Measurements from ENCODE around the gene ZBTB5. TPM values are rescaled to one million over a fixed set of nuclear protein-coding genes. Genes with fewer than 3 reads are reported as not detected.
"Not testable (repeated sequence)": the region's sequence is repeated elsewhere in the genome, so short reads cannot be mapped to it uniquely, and the experiment has no call there.

ZBTB5 gene
- total RNA-seq, 1 experiment from 2014 or later, result 17.2 TPM

- H3K27ac ChIP-seq (ENCODE audit: low read depth, low read length, poor library complexity, severe bottlenecking), result no peak overlapping the region
- no peaks in the 10 kb centered on the region for H3K9me3 ChIP-seq (ENCODE audit: low read depth, low read length, poor library complexity, severe bottlenecking)
- POLR2A ChIA-PET (ENCODE audit: low non-redundant PET), result no interaction called here
- no peak for DNase-seq (ENCODE audit: low spot score)
- no peak overlapping the region for H3K4me3 ChIP-seq (ENCODE audit: low read depth, low read length, poor library complexity, severe bottlenecking)
- H3K36me3 ChIP-seq (ENCODE audit: insufficient read depth, low read length, poor library complexity, severe bottlenecking), result peaks cover 61% of the 10 kb centered on the region
- intact Hi-C loops (cut with micrococcal nuclease; ENCODE audit: unreplicated experiment), result no loop called here
- no peaks in the 10 kb centered on the region for H3K27me3 ChIP-seq (replicated peaks; ENCODE audit: insufficient read depth, low read depth, low read length, poor library complexity)
- no TSS peak for BruUV-seq (replicated peaks)
- CTCF ChIA-PET, result no interaction called here
- peaks cover 21% of the 10 kb centered on the region for H3K4me1 ChIP-seq (ENCODE audit: insufficient read depth, low read length, poor library complexity, severe bottlenecking)
- TF ChIP-seq EZH2 (IDR thresholded peaks at IDR 0.05; ENCODE audit: borderline replicate concordance, low read depth, low read length, poor library complexity, severe bottlenecking) (no peak), CTCF (conservative IDR thresholded peaks at IDR 0.05; ENCODE audit: low read depth, low read length) (no peak)
Observed at GRCh38 chr9:37428345-37428744, 36.9 kb downstream of the ZBTB5 start.

GRCh38 chr9:37426846-37427245, 38.4 kb downstream of the ZBTB5 start:
- no TSS peak for BruUV-seq (replicated peaks)

GRCh38 chr9:37426431-37426830, 38.8 kb downstream of the ZBTB5 start:
- CTCF ChIA-PET; H3K4me3 ChIP-seq (ENCODE audit: low read depth, low read length, poor library complexity, severe bottlenecking); BruUV-seq (replicated peaks); POLR2A ChIA-PET (ENCODE audit: low non-redundant PET); DNase-seq (ENCODE audit: low spot score); H3K27ac ChIP-seq (ENCODE audit: low read depth, low read length, poor library complexity, severe bottlenecking); intact Hi-C loops (cut with micrococcal nuclease; ENCODE audit: unreplicated experiment); H3K27me3 ChIP-seq (replicated peaks; ENCODE audit: insufficient read depth, low read depth, low read length, poor library complexity); H3K9me3 ChIP-seq (ENCODE audit: low read depth, low read length, poor library complexity, severe bottlenecking): not testable (repeated sequence)
- H3K36me3 ChIP-seq (ENCODE audit: insufficient read depth, low read length, poor library complexity, severe bottlenecking), result peaks cover 52% of the 10 kb centered on the region
- H3K4me1 ChIP-seq (ENCODE audit: insufficient read depth, low read length, poor library complexity, severe bottlenecking), result peaks cover 26% of the 10 kb centered on the region

More at GRCh38 chr9:37426846-37427245, 38.4 kb downstream of the ZBTB5 start:
- Histone ChIP-seq H3K4me1 (ENCODE audit: insufficient read depth, low read length, poor library complexity, severe bottlenecking) (peaks cover 25% of the 10 kb centered on the region), H3K36me3 (ENCODE audit: insufficient read depth, low read length, poor library complexity, severe bottlenecking) (peaks cover 56% of the 10 kb centered on the region), H3K27me3 (replicated peaks; ENCODE audit: insufficient read depth, low read depth, low read length, poor library complexity) (no peaks in the 10 kb centered on the region), H3K9me3 (ENCODE audit: low read depth, low read length, poor library complexity, severe bottlenecking) (no peaks in the 10 kb centered on the region), H3K4me3 (ENCODE audit: low read depth, low read length, poor library complexity, severe bottlenecking) (no peak overlapping the region), H3K27ac (ENCODE audit: low read depth, low read length, poor library complexity, severe bottlenecking) (no peak overlapping the region)
- intact Hi-C loops (cut with micrococcal nuclease; ENCODE audit: unreplicated experiment), result no loop called here
- CTCF ChIA-PET, result no interaction called here
- TF ChIP-seq CTCF (conservative IDR thresholded peaks at IDR 0.05; ENCODE audit: low read depth, low read length) (no peak), EZH2 (IDR thresholded peaks at IDR 0.05; ENCODE audit: borderline replicate concordance, low read depth, low read length, poor library complexity, severe bottlenecking) (no peak)
- DNase-seq (ENCODE audit: low spot score), result no peak
- POLR2A ChIA-PET (ENCODE audit: low non-redundant PET), result no interaction called here

- no peak overlapping the region for H3K4me3 ChIP-seq (ENCODE audit: low read depth, low read length, poor library complexity, severe bottlenecking)
- H3K4me1 ChIP-seq (ENCODE audit: insufficient read depth, low read length, poor library complexity, severe bottlenecking), result peaks cover 26% of the 10 kb centered on the region
- CTCF ChIA-PET, result no interaction called here
- H3K36me3 ChIP-seq (ENCODE audit: insufficient read depth, low read length, poor library complexity, severe bottlenecking), result peaks cover 47% of the 10 kb centered on the region
- H3K9me3 ChIP-seq (ENCODE audit: low read depth, low read length, poor library complexity, severe bottlenecking), result no peaks in the 10 kb centered on the region
- peak overlapping the region; percentile 67 for H3K27ac ChIP-seq (ENCODE audit: low read depth, low read length, poor library complexity, severe bottlenecking)
- intact Hi-C loops (cut with micrococcal nuclease; ENCODE audit: unreplicated experiment), result no loop called here
- no peak for TF ChIP-seq CTCF (conservative IDR thresholded peaks at IDR 0.05; ENCODE audit: low read depth, low read length)
- TF ChIP-seq EZH2 (IDR thresholded peaks at IDR 0.05; ENCODE audit: borderline replicate concordance, low read depth, low read length, poor library complexity, severe bottlenecking), result no peak
- POLR2A ChIA-PET (ENCODE audit: low non-redundant PET), result no interaction called here
- DNase-seq (ENCODE audit: low spot score), result peak; percentile 82
- BruUV-seq (replicated peaks), result no TSS peak
- H3K27me3 ChIP-seq (replicated peaks; ENCODE audit: insufficient read depth, low read depth, low read length, poor library complexity), result no peaks in the 10 kb centered on the region
Observed at GRCh38 chr9:37425298-37425752, 39.9 kb downstream of the ZBTB5 start.

Data from A673 (cell line).